Measurements from ENCODE around the gene ARHGAP45. TPM values are rescaled to one million over a fixed set of nuclear protein-coding genes. Genes with fewer than 3 reads are reported as not detected.

ARHGAP45 gene, protein sequence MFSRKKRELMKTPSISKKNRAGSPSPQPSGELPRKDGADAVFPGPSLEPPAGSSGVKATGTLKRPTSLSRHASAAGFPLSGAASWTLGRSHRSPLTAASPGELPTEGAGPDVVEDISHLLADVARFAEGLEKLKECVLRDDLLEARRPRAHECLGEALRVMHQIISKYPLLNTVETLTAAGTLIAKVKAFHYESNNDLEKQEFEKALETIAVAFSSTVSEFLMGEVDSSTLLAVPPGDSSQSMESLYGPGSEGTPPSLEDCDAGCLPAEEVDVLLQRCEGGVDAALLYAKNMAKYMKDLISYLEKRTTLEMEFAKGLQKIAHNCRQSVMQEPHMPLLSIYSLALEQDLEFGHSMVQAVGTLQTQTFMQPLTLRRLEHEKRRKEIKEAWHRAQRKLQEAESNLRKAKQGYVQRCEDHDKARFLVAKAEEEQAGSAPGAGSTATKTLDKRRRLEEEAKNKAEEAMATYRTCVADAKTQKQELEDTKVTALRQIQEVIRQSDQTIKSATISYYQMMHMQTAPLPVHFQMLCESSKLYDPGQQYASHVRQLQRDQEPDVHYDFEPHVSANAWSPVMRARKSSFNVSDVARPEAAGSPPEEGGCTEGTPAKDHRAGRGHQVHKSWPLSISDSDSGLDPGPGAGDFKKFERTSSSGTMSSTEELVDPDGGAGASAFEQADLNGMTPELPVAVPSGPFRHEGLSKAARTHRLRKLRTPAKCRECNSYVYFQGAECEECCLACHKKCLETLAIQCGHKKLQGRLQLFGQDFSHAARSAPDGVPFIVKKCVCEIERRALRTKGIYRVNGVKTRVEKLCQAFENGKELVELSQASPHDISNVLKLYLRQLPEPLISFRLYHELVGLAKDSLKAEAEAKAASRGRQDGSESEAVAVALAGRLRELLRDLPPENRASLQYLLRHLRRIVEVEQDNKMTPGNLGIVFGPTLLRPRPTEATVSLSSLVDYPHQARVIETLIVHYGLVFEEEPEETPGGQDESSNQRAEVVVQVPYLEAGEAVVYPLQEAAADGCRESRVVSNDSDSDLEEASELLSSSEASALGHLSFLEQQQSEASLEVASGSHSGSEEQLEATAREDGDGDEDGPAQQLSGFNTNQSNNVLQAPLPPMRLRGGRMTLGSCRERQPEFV
- 0.48 and 1.2 TPM in 2 replicates for polyA plus RNA-seq (2011; rRNA removed)
- polyA plus RNA-seq (2012; cell fraction: cytosol; rRNA removed), result 2.1 and 2.6 TPM in 2 replicates
- polyA plus RNA-seq (2012; cell fraction: nucleus; rRNA removed), result 7.8 and 8.6 TPM in 2 replicates
- 1.5 to 1.9 TPM (median 1.8 TPM) in 3 replicates for polyA plus RNA-seq (2017; fragmentation: RNase III; extraction: RNeasy Plus Mini Kit Qiagen cat#74134 plus additional on column Dnase treatment)
- polyA minus RNA-seq (2011; rRNA and poly(A)+ RNA removed), result 0.58 and 0.88 TPM in 2 replicates

DNA sequence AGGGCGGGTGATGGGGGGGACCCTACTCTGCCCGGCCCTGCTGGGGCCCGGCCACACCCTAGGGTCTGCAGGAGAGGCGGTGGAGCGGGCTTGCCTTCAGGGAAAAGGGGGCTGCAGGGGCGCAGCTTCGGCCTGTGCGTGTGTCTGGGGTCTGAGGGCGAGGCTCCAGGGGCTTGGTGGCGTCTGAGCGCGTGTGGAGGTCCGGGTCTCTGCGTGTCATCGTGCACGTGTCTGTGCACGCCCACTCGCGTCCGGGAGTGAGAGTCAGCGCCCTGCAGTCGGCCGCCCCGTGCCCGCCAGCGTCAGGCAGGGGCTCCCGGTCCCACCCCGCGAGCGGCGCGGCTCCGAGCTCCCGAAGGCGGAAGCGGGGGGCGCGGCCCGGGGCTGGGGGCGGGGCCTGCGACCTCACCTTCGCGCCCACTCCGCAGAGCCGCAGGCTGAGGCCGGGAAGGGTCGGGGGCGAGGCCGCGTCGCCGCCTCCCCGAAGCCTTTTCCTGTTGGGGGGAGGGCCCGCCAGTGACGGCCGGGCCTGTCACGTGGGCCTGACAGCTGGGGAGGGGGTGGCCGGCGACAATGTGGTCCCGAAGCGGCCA is at the start of gene ARHGAP45:
ARHGAP45 (plus strand) TSS at position 420 of the 593 bp plus-strand sequence. CDS start 239 bp downstream, outside the sequence.
- peak within 1 kb of the TSS; percentile 93 for H3K4me2 ChIP-seq
- no peaks in the 10 kb centered on the region for H3K9me3 ChIP-seq
- WGBS (ENCODE audit: missing lambda C conversion rate), result 9% methylated on average over 7 of the region's 61 CpGs
- ATAC-seq, result peak in 1 of 2 experiments; percentile 5; a peak in 1 of 6 replicates
- H3K27ac ChIP-seq, result peak within 1 kb of the TSS; percentile 48 to 89; a peak in 5 of 6 replicates
- peaks cover 33% of the 10 kb centered on the region for H3K4me1 ChIP-seq
- peak within 1 kb of the TSS; percentile 40 for H3K4me3 ChIP-seq
- TF ChIP-seq, protein P1, sequence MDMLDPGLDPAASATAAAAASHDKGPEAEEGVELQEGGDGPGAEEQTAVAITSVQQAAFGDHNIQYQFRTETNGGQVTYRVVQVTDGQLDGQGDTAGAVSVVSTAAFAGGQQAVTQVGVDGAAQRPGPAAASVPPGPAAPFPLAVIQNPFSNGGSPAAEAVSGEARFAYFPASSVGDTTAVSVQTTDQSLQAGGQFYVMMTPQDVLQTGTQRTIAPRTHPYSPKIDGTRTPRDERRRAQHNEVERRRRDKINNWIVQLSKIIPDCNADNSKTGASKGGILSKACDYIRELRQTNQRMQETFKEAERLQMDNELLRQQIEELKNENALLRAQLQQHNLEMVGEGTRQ (IDR thresholded peaks at IDR 0.05), result peak; percentile 39; the same call in 1 of the 2 replicates
- no peak for TF ChIP-seq EP300 (IDR thresholded peaks at IDR 0.05)
- CTCF ChIA-PET, result interaction anchor here (1.0 to 2.7 kb wide), 8 partner anchors 10 to 177 kb away, joined by 3 to 18 read pairs (median 5); no protein-coding TSS in a partner anchor
- FAIRE-seq, result no peak
- DNase-seq (ENCODE audit: low read depth in 1 of 2, low spot score in 1 of 2), result no peak
- POLR2A ChIA-PET, result no interaction called here

DNA sequence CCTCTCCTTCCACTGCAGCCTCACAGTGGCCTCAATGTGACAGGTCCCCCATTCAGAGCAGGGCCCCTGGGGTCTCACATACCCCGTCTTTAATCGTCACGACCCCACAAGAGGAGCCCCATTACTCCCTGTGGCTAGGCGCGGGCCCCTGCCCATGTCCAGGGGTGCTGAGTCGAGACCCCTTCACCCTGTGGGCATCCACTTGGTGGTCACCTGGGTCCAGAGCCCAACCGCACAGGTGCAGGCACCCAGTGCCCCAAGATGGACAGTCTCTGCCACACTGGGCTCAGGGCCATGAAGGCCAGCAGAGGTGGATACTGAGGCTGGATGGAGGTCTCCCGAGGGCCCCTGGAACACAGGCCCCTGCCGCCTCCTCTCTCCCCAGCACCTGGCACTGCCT is 49.1 kb upstream of the ARHGAP45 start:
- peaks cover 38% of the 10 kb centered on the region for H3K4me1 ChIP-seq
- ATAC-seq, result no peak
- FAIRE-seq, result no peak
- WGBS (ENCODE audit: missing lambda C conversion rate), result 84% methylated on average over 7 of the region's 9 CpGs
- no peaks in the 10 kb centered on the region for H3K9me3 ChIP-seq
- ChIA-PET CTCF (no interaction called here), POLR2A (no interaction called here)
- H3K27ac ChIP-seq, result peak overlapping the region; percentile 62 to 82; a peak in 4 of 6 replicates
- H3K4me3 ChIP-seq, result no peak overlapping the region
- TF ChIP-seq FOXS1 (CRISPR knock-in tag; IDR thresholded peaks at IDR 0.05) (no peak), JUNB (IDR thresholded peaks at IDR 0.05) (no peak), ZSCAN20 (CRISPR knock-in tag; IDR thresholded peaks at IDR 0.05) (no peak), ZNF302 (CRISPR knock-in tag; IDR thresholded peaks at IDR 0.05) (no peak), SMC3 (IDR thresholded peaks at IDR 0.05) (no peak), NFE2L2 (conservative IDR thresholded peaks at IDR 0.05; ENCODE audit: low read length) (no peak), KDM5A (IDR thresholded peaks at IDR 0.05) (no peak), POLR2A (IDR thresholded peaks at IDR 0.05; ENCODE audit: low read length) (no peak), CBX8 (IDR thresholded peaks at IDR 0.05) (no peak), PHF8 (IDR thresholded peaks at IDR 0.05; ENCODE audit: borderline replicate concordance, low read depth) (no peak), TP53 (CRISPR knock-in tag; IDR thresholded peaks at IDR 0.05) (no peak), HEYL (CRISPR knock-in tag; IDR thresholded peaks at IDR 0.05) (no peak), NPAS2 (CRISPR knock-in tag; IDR thresholded peaks at IDR 0.05; ENCODE audit: borderline replicate concordance) (no peak), EP300 (IDR thresholded peaks at IDR 0.05) (no peak), RFX5 (IDR thresholded peaks at IDR 0.05) (no peak), HDAC2 (IDR thresholded peaks at IDR 0.05) (no peak), MYC (IDR thresholded peaks at IDR 0.05; ENCODE audit: borderline replicate concordance, low read length) (no peak)
- H3K4me2 ChIP-seq, result peak overlapping the region; percentile 92
- DNase-seq (ENCODE audit: low read depth in 1 of 2, low spot score in 1 of 2), result no peak

DNA sequence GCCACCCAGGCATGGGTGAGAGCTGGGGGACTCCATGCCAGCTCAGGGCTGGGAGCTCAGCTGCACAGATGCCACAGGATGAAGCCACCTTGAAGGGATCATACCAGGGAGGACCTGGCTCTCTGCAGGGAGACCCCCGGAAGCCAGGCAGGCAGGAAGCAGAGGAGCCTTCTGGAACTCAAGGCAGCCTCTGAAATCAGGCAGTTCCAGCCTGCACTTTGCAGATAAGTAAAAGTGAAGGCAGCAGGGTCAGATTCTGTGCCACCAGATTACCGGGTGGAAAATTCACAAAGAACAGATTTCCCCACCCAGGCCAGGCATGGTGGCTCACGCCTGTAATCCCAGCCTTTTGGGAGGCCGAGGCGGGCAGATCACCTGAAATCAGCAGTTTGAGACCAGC is 48.6 kb upstream of the ARHGAP45 start:
- H3K9me3 ChIP-seq, result no peaks in the 10 kb centered on the region
- TF ChIP-seq KDM5A (IDR thresholded peaks at IDR 0.05) (no peak), KDM1A (IDR thresholded peaks at IDR 0.05; ENCODE audit: low read depth) (no peak)
- TF ChIP-seq, protein P2, sequence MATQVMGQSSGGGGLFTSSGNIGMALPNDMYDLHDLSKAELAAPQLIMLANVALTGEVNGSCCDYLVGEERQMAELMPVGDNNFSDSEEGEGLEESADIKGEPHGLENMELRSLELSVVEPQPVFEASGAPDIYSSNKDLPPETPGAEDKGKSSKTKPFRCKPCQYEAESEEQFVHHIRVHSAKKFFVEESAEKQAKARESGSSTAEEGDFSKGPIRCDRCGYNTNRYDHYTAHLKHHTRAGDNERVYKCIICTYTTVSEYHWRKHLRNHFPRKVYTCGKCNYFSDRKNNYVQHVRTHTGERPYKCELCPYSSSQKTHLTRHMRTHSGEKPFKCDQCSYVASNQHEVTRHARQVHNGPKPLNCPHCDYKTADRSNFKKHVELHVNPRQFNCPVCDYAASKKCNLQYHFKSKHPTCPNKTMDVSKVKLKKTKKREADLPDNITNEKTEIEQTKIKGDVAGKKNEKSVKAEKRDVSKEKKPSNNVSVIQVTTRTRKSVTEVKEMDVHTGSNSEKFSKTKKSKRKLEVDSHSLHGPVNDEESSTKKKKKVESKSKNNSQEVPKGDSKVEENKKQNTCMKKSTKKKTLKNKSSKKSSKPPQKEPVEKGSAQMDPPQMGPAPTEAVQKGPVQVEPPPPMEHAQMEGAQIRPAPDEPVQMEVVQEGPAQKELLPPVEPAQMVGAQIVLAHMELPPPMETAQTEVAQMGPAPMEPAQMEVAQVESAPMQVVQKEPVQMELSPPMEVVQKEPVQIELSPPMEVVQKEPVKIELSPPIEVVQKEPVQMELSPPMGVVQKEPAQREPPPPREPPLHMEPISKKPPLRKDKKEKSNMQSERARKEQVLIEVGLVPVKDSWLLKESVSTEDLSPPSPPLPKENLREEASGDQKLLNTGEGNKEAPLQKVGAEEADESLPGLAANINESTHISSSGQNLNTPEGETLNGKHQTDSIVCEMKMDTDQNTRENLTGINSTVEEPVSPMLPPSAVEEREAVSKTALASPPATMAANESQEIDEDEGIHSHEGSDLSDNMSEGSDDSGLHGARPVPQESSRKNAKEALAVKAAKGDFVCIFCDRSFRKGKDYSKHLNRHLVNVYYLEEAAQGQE (IDR thresholded peaks at IDR 0.05), result no peak
- H3K27ac ChIP-seq, result peak overlapping the region; percentile 62 to 82; a peak in 3 of 6 replicates
- H3K4me2 ChIP-seq, result peak overlapping the region; percentile 92
- POLR2A ChIA-PET, result no interaction called here
- WGBS (ENCODE audit: missing lambda C conversion rate), result 74% methylated on average over 5 of the region's 5 CpGs
- no peak overlapping the region for H3K4me3 ChIP-seq
- H3K4me1 ChIP-seq, result peaks cover 38% of the 10 kb centered on the region
- DNase-seq (ENCODE audit: low read depth in 1 of 2, low spot score in 1 of 2) (no peak), ATAC-seq (no peak), FAIRE-seq (no peak)
- CTCF ChIA-PET, result interaction anchor here (1.2 kb wide), 1 partner anchor 204 kb away, joined by 6 read pairs; no protein-coding TSS in a partner anchor

All from A549 (cell line).